ENCODE data around the gene EIF4B.
"Not testable (repeated sequence)": the region's sequence is repeated elsewhere in the genome, so short reads cannot be mapped to it uniquely, and the experiment has no call there.

Gene EIF4B

GRCh38 chr12:52977170-52977569, 29.1 kb upstream of the EIF4B start:
- Histone ChIP-seq H3K27ac (ENCODE audit: low read depth, low read length) (no peak overlapping the region), H3K9ac (ENCODE audit: low read length) (no peak overlapping the region), H3K27me3 (ENCODE audit: control insufficient read depth, insufficient read depth, low read length) (no peaks in the 10 kb centered on the region), H3K36me3 (ENCODE audit: control insufficient read depth, insufficient read depth, low read length) (no peaks in the 10 kb centered on the region), H3K4me3 (ENCODE audit: low read length) (no peak overlapping the region), H3K4me1 (ENCODE audit: control insufficient read depth, insufficient read depth, low read length) (no peaks in the 10 kb centered on the region)

GRCh38 chr12:52980096-52980649, 26.1 kb upstream of the EIF4B start:
- H3K27me3 ChIP-seq (ENCODE audit: control insufficient read depth, insufficient read depth, low read length), result no peaks in the 10 kb centered on the region
- no peaks in the 10 kb centered on the region for H3K36me3 ChIP-seq (ENCODE audit: control insufficient read depth, insufficient read depth, low read length)
- H3K4me1 ChIP-seq (ENCODE audit: control insufficient read depth, insufficient read depth, low read length), result no peaks in the 10 kb centered on the region
- H3K9ac ChIP-seq (ENCODE audit: low read length), result no peak overlapping the region
- no peak overlapping the region for H3K4me3 ChIP-seq (ENCODE audit: low read length)
- H3K27ac ChIP-seq (ENCODE audit: low read depth, low read length), result no peak overlapping the region

GRCh38 chr12:52980650-52981423, 25.4 kb upstream of the EIF4B start:
- Histone ChIP-seq H3K4me1 (ENCODE audit: control insufficient read depth, insufficient read depth, low read length) (no peaks in the 10 kb centered on the region), H3K27ac (ENCODE audit: low read depth, low read length) (no peak overlapping the region), H3K27me3 (ENCODE audit: control insufficient read depth, insufficient read depth, low read length) (no peaks in the 10 kb centered on the region), H3K4me3 (ENCODE audit: low read length) (no peak overlapping the region), H3K9ac (ENCODE audit: low read length) (no peak overlapping the region), H3K36me3 (ENCODE audit: control insufficient read depth, insufficient read depth, low read length) (no peaks in the 10 kb centered on the region)

- no peak overlapping the region for H3K9ac ChIP-seq (ENCODE audit: low read length)
- H3K4me1 ChIP-seq (ENCODE audit: control insufficient read depth, insufficient read depth, low read length), result no peaks in the 10 kb centered on the region
- H3K27me3 ChIP-seq (ENCODE audit: control insufficient read depth, insufficient read depth, low read length), result no peaks in the 10 kb centered on the region
- H3K4me3 ChIP-seq (ENCODE audit: low read length), result no peak overlapping the region
- no peak overlapping the region for H3K27ac ChIP-seq (ENCODE audit: low read depth, low read length)
- H3K36me3 ChIP-seq (ENCODE audit: control insufficient read depth, insufficient read depth, low read length), result no peaks in the 10 kb centered on the region
Observed at GRCh38 chr12:52984136-52984535, 22.1 kb upstream of the EIF4B start.

GRCh38 chr12:52988898-52989297, 17.4 kb upstream of the EIF4B start:
- no peak overlapping the region for H3K9ac ChIP-seq (ENCODE audit: low read length)

GRCh38 chr12:52990206-52990605, 16.1 kb upstream of the EIF4B start:
- H3K27me3 ChIP-seq (ENCODE audit: control insufficient read depth, insufficient read depth, low read length), result no peaks in the 10 kb centered on the region

More at GRCh38 chr12:52988898-52989297, 17.4 kb upstream of the EIF4B start:
- Histone ChIP-seq H3K4me1 (ENCODE audit: control insufficient read depth, insufficient read depth, low read length) (no peaks in the 10 kb centered on the region), H3K36me3 (ENCODE audit: control insufficient read depth, insufficient read depth, low read length) (no peaks in the 10 kb centered on the region), H3K27ac (ENCODE audit: low read depth, low read length) (no peak overlapping the region), H3K4me3 (ENCODE audit: low read length) (no peak overlapping the region), H3K27me3 (ENCODE audit: control insufficient read depth, insufficient read depth, low read length) (no peaks in the 10 kb centered on the region)

GRCh38 chr12:52992240-52992639, 14.0 kb upstream of the EIF4B start:
- H3K9ac ChIP-seq (ENCODE audit: low read length); H3K27me3 ChIP-seq (ENCODE audit: control insufficient read depth, insufficient read depth, low read length); H3K36me3 ChIP-seq (ENCODE audit: control insufficient read depth, insufficient read depth, low read length); H3K4me1 ChIP-seq (ENCODE audit: control insufficient read depth, insufficient read depth, low read length); H3K4me3 ChIP-seq (ENCODE audit: low read length); H3K27ac ChIP-seq (ENCODE audit: low read depth, low read length): not testable (repeated sequence)

More at GRCh38 chr12:52990206-52990605, 16.1 kb upstream of the EIF4B start:
- Histone ChIP-seq H3K4me3 (ENCODE audit: low read length) (no peak overlapping the region), H3K9ac (ENCODE audit: low read length) (no peak overlapping the region), H3K36me3 (ENCODE audit: control insufficient read depth, insufficient read depth, low read length) (no peaks in the 10 kb centered on the region), H3K27ac (ENCODE audit: low read depth, low read length) (no peak overlapping the region), H3K4me1 (ENCODE audit: control insufficient read depth, insufficient read depth, low read length) (no peaks in the 10 kb centered on the region)

- Histone ChIP-seq H3K27ac (ENCODE audit: low read depth, low read length) (no peak overlapping the region), H3K4me1 (ENCODE audit: control insufficient read depth, insufficient read depth, low read length) (no peaks in the 10 kb centered on the region), H3K4me3 (ENCODE audit: low read length) (no peak overlapping the region), H3K36me3 (ENCODE audit: control insufficient read depth, insufficient read depth, low read length) (no peaks in the 10 kb centered on the region), H3K9ac (ENCODE audit: low read length) (no peak overlapping the region), H3K27me3 (ENCODE audit: control insufficient read depth, insufficient read depth, low read length) (no peaks in the 10 kb centered on the region)
Observed at GRCh38 chr12:52992699-52993557, 13.3 kb upstream of the EIF4B start.

DNA sequence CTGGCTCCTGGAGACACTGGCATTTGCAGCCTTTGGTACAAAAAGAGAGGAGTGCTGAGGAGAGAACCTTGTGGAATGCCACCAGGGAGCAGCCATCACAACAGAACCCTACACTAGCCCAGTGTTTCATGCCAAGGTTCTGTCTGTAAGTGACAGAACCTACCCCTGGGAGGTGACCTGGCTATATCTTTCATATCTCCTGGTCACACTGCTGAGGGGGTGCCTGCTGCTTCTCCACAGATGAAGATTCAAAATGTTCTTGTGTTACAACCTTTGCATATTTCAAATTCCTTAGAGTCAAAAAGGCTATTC, 12.7 kb upstream of the EIF4B start:
- H3K9ac ChIP-seq (ENCODE audit: low read length), result no peak overlapping the region
- no peak overlapping the region for H3K27ac ChIP-seq (ENCODE audit: low read depth, low read length)
- H3K36me3 ChIP-seq (ENCODE audit: control insufficient read depth, insufficient read depth, low read length), result no peaks in the 10 kb centered on the region
- no peaks in the 10 kb centered on the region for H3K27me3 ChIP-seq (ENCODE audit: control insufficient read depth, insufficient read depth, low read length)
- H3K4me1 ChIP-seq (ENCODE audit: control insufficient read depth, insufficient read depth, low read length), result no peaks in the 10 kb centered on the region
- H3K4me3 ChIP-seq (ENCODE audit: low read length), result no peak overlapping the region

DNA sequence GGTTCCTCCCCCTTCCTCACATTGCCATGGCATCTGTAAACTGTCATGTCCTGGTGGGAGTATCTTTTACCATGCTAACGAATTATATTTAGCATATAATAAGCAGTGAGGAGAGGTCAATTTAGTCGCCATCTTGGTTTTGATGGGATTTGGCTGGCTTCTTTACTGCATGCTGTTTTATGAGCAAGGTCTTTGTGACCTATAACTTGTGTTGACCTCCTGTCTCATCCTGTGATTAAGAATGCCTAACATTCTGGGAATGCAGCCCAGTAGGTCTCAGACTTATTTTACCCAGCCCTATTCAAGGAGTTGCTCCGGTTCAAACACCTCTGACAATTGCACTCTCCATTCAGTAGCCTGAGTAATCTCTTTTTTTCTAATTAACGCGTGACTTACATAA, 2.1 kb upstream of the EIF4B start:
- H3K9ac ChIP-seq (ENCODE audit: low read length), result no peak overlapping the region
- no peak overlapping the region for H3K27ac ChIP-seq (ENCODE audit: low read depth, low read length)
- H3K4me3 ChIP-seq (ENCODE audit: low read length), result no peak overlapping the region
- no peaks in the 10 kb centered on the region for H3K36me3 ChIP-seq (ENCODE audit: control insufficient read depth, insufficient read depth, low read length)
- peaks cover 16% of the 10 kb centered on the region for H3K4me1 ChIP-seq (ENCODE audit: control insufficient read depth, insufficient read depth, low read length)
- H3K27me3 ChIP-seq (ENCODE audit: control insufficient read depth, insufficient read depth, low read length), result no peaks in the 10 kb centered on the region

DNA sequence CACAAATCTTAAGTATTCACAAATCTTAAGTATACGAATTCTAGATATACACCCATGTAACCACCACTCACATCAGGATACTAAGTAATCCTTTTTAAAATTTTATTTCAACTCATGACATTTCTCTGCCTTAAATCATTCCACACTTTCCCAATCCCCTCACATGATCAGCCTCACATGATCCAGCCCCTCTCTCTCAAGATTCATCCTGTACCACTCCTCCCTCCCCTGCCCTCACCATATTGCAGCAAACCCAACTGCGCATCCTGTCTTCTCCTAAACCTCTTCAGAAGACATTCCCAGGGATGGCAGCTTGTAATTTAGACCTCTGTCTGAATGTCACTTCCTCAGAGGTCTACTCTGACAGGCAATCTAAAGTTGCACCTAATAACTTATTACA, 1.7 kb upstream of the EIF4B start:
- no peaks in the 10 kb centered on the region for H3K36me3 ChIP-seq (ENCODE audit: control insufficient read depth, insufficient read depth, low read length)
- H3K9ac ChIP-seq (ENCODE audit: low read length), result no peak overlapping the region
- H3K27ac ChIP-seq (ENCODE audit: low read depth, low read length), result no peak overlapping the region
- no peaks in the 10 kb centered on the region for H3K27me3 ChIP-seq (ENCODE audit: control insufficient read depth, insufficient read depth, low read length)
- peaks cover 16% of the 10 kb centered on the region for H3K4me1 ChIP-seq (ENCODE audit: control insufficient read depth, insufficient read depth, low read length)
- H3K4me3 ChIP-seq (ENCODE audit: low read length), result no peak overlapping the region

GRCh38 chr12:53005215-53005985, 856 bp upstream of the EIF4B start:
- peak overlapping the region; percentile 89 for H3K27ac ChIP-seq (ENCODE audit: low read depth, low read length)
- peak overlapping the region; percentile 89 for H3K4me3 ChIP-seq (ENCODE audit: low read length)
- H3K4me1 ChIP-seq (ENCODE audit: control insufficient read depth, insufficient read depth, low read length), result peaks cover 16% of the 10 kb centered on the region
- no peaks in the 10 kb centered on the region for H3K36me3 ChIP-seq (ENCODE audit: control insufficient read depth, insufficient read depth, low read length)
- peak overlapping the region; percentile 38 for H3K9ac ChIP-seq (ENCODE audit: low read length)
- no peaks in the 10 kb centered on the region for H3K27me3 ChIP-seq (ENCODE audit: control insufficient read depth, insufficient read depth, low read length)
